CD4-positive, alpha-beta T cell treated with Interferon gamma for 1 hour (primary cell): Measurements from ENCODE around the gene UBIAD1.
"Not testable (repeated sequence)": the region's sequence is repeated elsewhere in the genome, so short reads cannot be mapped to it uniquely, and the experiment has no call there.

Experiments used
- DNase-seq: peaks from one replicate; pipeline ENCODE4 v3.0.0-alpha.2; 2020

Gene UBIAD1

GRCh38 chr1:11280719-11281376 is 7.8 kb downstream of the UBIAD1 start:
- DNase-seq: peak; percentile 4

GRCh38 chr1:11281518-11282331 is 8.7 kb downstream of the UBIAD1 start:
- DNase-seq: no peak

GRCh38 chr1:11283151-11283550 is 10.2 kb downstream of the UBIAD1 start:
- no peak for DNase-seq

GRCh38 chr1:11284784-11285183 is 11.8 kb downstream of the UBIAD1 start:
- DNase-seq: no peak

GRCh38 chr1:11285883-11286734 is 13.1 kb downstream of the UBIAD1 start:
- DNase-seq: no peak

GRCh38 chr1:11286735-11287410 is 13.9 kb downstream of the UBIAD1 start:
- no peak for DNase-seq

GRCh38 chr1:11289064-11289463 is 16.1 kb downstream of the UBIAD1 start:
- no peak for DNase-seq

GRCh38 chr1:11291049-11291448 is 18.1 kb downstream of the UBIAD1 start:
- no peak for DNase-seq

- no peak for DNase-seq
Observed at GRCh38 chr1:11293856-11294255, 20.9 kb downstream of the UBIAD1 start.

GRCh38 chr1:11294951-11295350 is 22.0 kb downstream of the UBIAD1 start:
- no peak for DNase-seq

GRCh38 chr1:11295905-11296304 is 22.9 kb downstream of the UBIAD1 start:
- no peak for DNase-seq

GRCh38 chr1:11297774-11298173 is 24.8 kb downstream of the UBIAD1 start:
- not testable (repeated sequence) for DNase-seq

GRCh38 chr1:11298390-11299224 is 25.6 kb downstream of the UBIAD1 start:
- no peak for DNase-seq

- DNase-seq: no peak
Observed at GRCh38 chr1:11299225-11299574, 26.2 kb downstream of the UBIAD1 start.

GRCh38 chr1:11301601-11302000 is 28.6 kb downstream of the UBIAD1 start:
- DNase-seq: no peak

- DNase-seq: no peak
Observed at GRCh38 chr1:11302366-11302765, 29.4 kb downstream of the UBIAD1 start.

GRCh38 chr1:11305516-11305915 is 32.5 kb downstream of the UBIAD1 start:
- not testable (repeated sequence) for DNase-seq

GRCh38 chr1:11307852-11308251 is 34.9 kb downstream of the UBIAD1 start:
- DNase-seq: no peak

- DNase-seq: no peak
Observed at GRCh38 chr1:11308699-11309224, 35.8 kb downstream of the UBIAD1 start.

- DNase-seq: no peak
Observed at GRCh38 chr1:11309385-11309784, 36.4 kb downstream of the UBIAD1 start.
